Endothelial cell of umbilical vein (primary cell): ENCODE data around the gene AGBL4. TPM values are rescaled to one million over a fixed set of nuclear protein-coding genes. Genes with fewer than 3 reads are reported as not detected.

Experiments used
- BruUV-seq: library from RNA; stranded (reverse); fragments of 400-500 nt; replicated peaks from 2 replicates; lab custom pipeline; 2021; lab: Mats Ljungman, UMichigan
- CTCF ChIA-PET: fragments of 300-600, 350-600 bp; sonication (Branson Sonifier 250); formaldehyde crosslinking; loops from one replicate; lab custom pipeline; 2021; ENCODE audit warnings: antibody characterized with exemption, inconsistent platforms; lab: Charles Lee
- POLR2A ChIA-PET: fragments of 300-600, 350-600 bp; sonication (Branson Sonifier 250); formaldehyde crosslinking; loops from one replicate; lab custom pipeline; 2021; ENCODE audit warnings: antibody characterized with exemption, inconsistent platforms; lab: Charles Lee
- DNase-seq: peaks from one replicate; pipeline ENCODE4 v3.0.0-alpha.2; 2011; ENCODE audit warnings: low read depth, low spot score
- FAIRE-seq: peaks from 2 replicates; lab custom pipeline; 2011; peaks lifted over from hg19 to GRCh38; lab: Jason Lieb, UNC
- H2AFZ ChIP-seq: 2 replicates; pipeline ENCODE4 v1.6.0; 2012; ENCODE audit warnings: low read depth, low read length, control low read depth, inconsistent platforms
- H3K27ac ChIP-seq: 2 replicates; pipeline ENCODE4 v1.5.1; 2011; ENCODE audit warnings: low read depth, mild to moderate bottlenecking, control low read depth, low read length, moderate library complexity; ENCODE audit not compliant: insufficient read depth
- H3K27me3 ChIP-seq, 2 experiments: 2 replicates each; pipeline versions ENCODE4 v1.6.0 to v1.6.1; 2011; ENCODE audit warnings: low read length in 2 of 2, mixed read lengths in 1 of 2; ENCODE audit not compliant: control insufficient read depth in 2 of 2, insufficient read depth in 2 of 2
- H3K36me3 ChIP-seq, 2 experiments: 2 replicates in 1 of 2; 3 replicates in 1 of 2; pipeline ENCODE4 v1.5.1; 2011; ENCODE audit warnings: low read length in 2 of 2, mild to moderate bottlenecking in 1 of 2, moderate library complexity in 1 of 2; ENCODE audit not compliant: control insufficient read depth in 2 of 2, insufficient read depth in 2 of 2; ENCODE audit errors: extremely low read depth in 1 of 2
- H3K4me1 ChIP-seq: 3 replicates; pipeline ENCODE4 v1.5.1; 2011; ENCODE audit warnings: mild to moderate bottlenecking, low read length; ENCODE audit not compliant: control insufficient read depth, insufficient read depth; ENCODE audit errors: extremely low read depth
- H3K4me2 ChIP-seq: 2 replicates; pipeline ENCODE4 v1.6.1; 2011; ENCODE audit warnings: low read length, control low read depth, mixed read lengths; ENCODE audit not compliant: insufficient read depth
- H3K4me3 ChIP-seq, 3 experiments: fragments of 200-600 bp in 1 of 3; sonication (generic), shearing (Covaris generic) in 1 of 3; replicated peaks in 1 of 3; 2 replicates each; pipeline ENCODE4 v1.5.1; 2011 to 2016; ENCODE audit warnings: control low read depth in 3 of 3, low read length in 3 of 3, mild to moderate bottlenecking in 2 of 3, inconsistent platforms in 1 of 3, low read depth in 1 of 3, moderate library complexity in 1 of 3; ENCODE audit not compliant: insufficient read depth in 1 of 3
- H3K79me2 ChIP-seq: 2 replicates; pipeline ENCODE4 v1.6.0; 2012; ENCODE audit warnings: low read length, inconsistent platforms; ENCODE audit not compliant: control insufficient read depth, insufficient read depth
- H3K9ac ChIP-seq: replicated peaks from 2 replicates; pipeline ENCODE3; 2011; ENCODE audit warnings: low read length, control low read depth; ENCODE audit not compliant: insufficient read depth; ENCODE audit errors: extremely low read depth
- H3K9me1 ChIP-seq: replicated peaks from 3 replicates; pipeline ENCODE4 v1.6.0; 2011; ENCODE audit warnings: mild to moderate bottlenecking, low read length; ENCODE audit not compliant: control insufficient read depth, insufficient read depth; ENCODE audit errors: extremely low read depth
- H3K9me3 ChIP-seq: replicated peaks from 2 replicates; pipeline ENCODE4 v1.5.1; 2012; ENCODE audit warnings: low read length, inconsistent platforms; ENCODE audit not compliant: control insufficient read depth, insufficient read depth
- H4K20me1 ChIP-seq: replicated peaks from 2 replicates; pipeline ENCODE3; 2011; ENCODE audit warnings: mild to moderate bottlenecking, low read length; ENCODE audit not compliant: control insufficient read depth, insufficient read depth; ENCODE audit errors: extremely low read depth
- EZH2 ChIP-seq: IDR thresholded peaks from 2 replicates; pipeline ENCODE4 v1.6.1; 2012; ENCODE audit warnings: borderline replicate concordance, low read depth, mild to moderate bottlenecking, moderate library complexity, low read length, inconsistent platforms; ENCODE audit not compliant: severe bottlenecking
- FOS ChIP-seq: IDR thresholded peaks from 2 replicates; pipeline ENCODE4 v1.6.1; 2011; ENCODE audit warnings: mild to moderate bottlenecking, low read length, moderate library complexity, borderline replicate concordance; ENCODE audit not compliant: insufficient read depth
- GATA2 ChIP-seq: IDR thresholded peaks from 2 replicates; pipeline ENCODE4 v1.7.0; 2011; ENCODE audit warnings: low read depth, mild to moderate bottlenecking, moderate library complexity, mixed read lengths, low read length; ENCODE audit not compliant: insufficient read length, insufficient read depth
- JUN ChIP-seq: IDR thresholded peaks from 2 replicates; pipeline ENCODE4 v1.6.1; 2011; ENCODE audit warnings: borderline replicate concordance, low read depth; ENCODE audit not compliant: insufficient read length, insufficient read depth
- MYC ChIP-seq: IDR thresholded peaks from one replicate; pipeline ENCODE4 v1.6.1; 2011; ENCODE audit warnings: mild to moderate bottlenecking, low read depth, low read length
- dilution Hi-C: fragments of 300-500 bp; cut with MboI; formaldehyde crosslinking; loops from one replicate; pipeline ENCODE4 v1.15.0; 2019; ENCODE audit warnings: low sequenced_read_pairs; ENCODE audit not compliant: extremely low pct_ligation_motif_present
- intact Hi-C: fragments of 100-400 bp; cut with micrococcal nuclease; formaldehyde crosslinking; loops from one replicate; pipeline ENCODE4 v1.10.0; 2022
- polyA plus RNA-seq, 4 experiments: library from polyadenylated mRNA; depleted of rRNA in 3 of 4; stranded (reverse) in 3 of 4; unstranded in 1 of 4; fragments of >200 nt; gene quantifications; 2 replicates each; pipeline versions ENCODE4 v1.2.1 to v1.2.3, GENCODE V29; 2011 to 2012; ENCODE audit warnings: missing spikeins in 1 of 4
- total RNA-seq: library from RNA; stranded (reverse); gene quantifications from 2 replicates; pipeline ENCODE4 v1.2.3, GENCODE V29; 2021
- TF ChIP-seq, protein P1 (sequence below): IDR thresholded peaks from 2 replicates; pipeline ENCODE4 v1.6.1; 2011; ENCODE audit not compliant: insufficient read depth, insufficient read length

AGBL4 gene
- total and polyA plus RNA-seq, 2 donors (not counting 3 experiments of a cell fraction or from before 2014, with no cell fraction given), result not detected

DNA sequence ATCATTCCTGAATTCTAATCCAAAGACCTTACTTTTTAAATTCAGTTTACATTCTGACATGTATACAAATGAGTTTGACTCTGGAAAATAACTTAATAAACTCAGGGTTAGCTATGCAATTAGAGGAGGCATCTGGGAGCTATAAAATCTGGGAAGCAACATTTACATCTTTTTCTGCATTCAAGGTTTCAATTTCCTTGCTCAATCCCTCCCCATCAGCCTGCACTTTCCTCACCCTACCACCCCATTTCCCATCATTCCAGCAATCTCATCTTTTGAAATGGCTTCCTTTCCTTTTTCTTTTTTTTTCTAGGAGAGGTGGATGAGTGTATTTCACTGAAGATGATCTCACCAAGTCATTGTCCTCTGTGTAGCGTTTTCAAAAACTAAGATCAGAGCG lies 1181.8 kb downstream of the AGBL4 start:
- Histone ChIP-seq H3K9me3 (no peaks in the 10 kb centered on the region), H3K79me2 (no peaks in the 10 kb centered on the region), H3K36me3 (no peaks in the 10 kb centered on the region), H3K4me1 (no peaks in the 10 kb centered on the region), H3K4me3 (no peak overlapping the region), H2AFZ (no peak overlapping the region), H3K27me3 (no peaks in the 10 kb centered on the region), H4K20me1 (no peaks in the 10 kb centered on the region), H3K27ac (no peak overlapping the region), H3K9me1 (no peaks in the 10 kb centered on the region), H3K9ac (no peak overlapping the region), H3K4me2 (no peak overlapping the region)
- BruUV-seq, result no TSS peak
- dilution Hi-C loops (no loop called here), intact Hi-C loops (no loop called here)
- POLR2A ChIA-PET, result no interaction called here
- FAIRE-seq, result no peak
- CTCF ChIA-PET, result no interaction called here
- TF ChIP-seq, protein P1, sequence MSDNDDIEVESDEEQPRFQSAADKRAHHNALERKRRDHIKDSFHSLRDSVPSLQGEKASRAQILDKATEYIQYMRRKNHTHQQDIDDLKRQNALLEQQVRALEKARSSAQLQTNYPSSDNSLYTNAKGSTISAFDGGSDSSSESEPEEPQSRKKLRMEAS, result no peak
- no peak for TF ChIP-seq GATA2
- TF ChIP-seq EZH2, result no peak
- TF ChIP-seq FOS, result no peak
- TF ChIP-seq JUN, result no peak
- no peak for TF ChIP-seq MYC
- no peak for DNase-seq

DNA sequence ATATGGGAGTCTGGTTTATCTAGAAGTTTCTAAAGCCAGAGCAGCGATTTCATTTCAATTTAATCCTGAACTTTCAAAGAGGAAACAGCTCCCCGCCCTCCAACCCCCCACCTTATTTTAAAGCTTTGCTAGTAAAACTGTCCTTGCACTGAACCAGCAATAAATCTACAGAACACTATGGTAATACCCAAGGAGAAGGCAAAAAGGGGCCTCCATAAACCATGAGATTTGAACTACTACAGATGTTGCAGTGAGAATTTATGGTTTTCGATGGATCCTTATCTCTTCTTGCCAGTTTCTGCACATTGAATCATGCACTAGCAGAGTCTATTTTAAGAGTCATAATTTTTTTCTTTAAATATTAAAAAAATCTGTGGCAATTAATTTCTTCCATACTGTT lies 1182.3 kb downstream of the AGBL4 start:
- dilution Hi-C loops (no loop called here), intact Hi-C loops (no loop called here)
- H4K20me1 ChIP-seq, result no peaks in the 10 kb centered on the region
- H3K9me3 ChIP-seq, result no peaks in the 10 kb centered on the region
- no peaks in the 10 kb centered on the region for H3K79me2 ChIP-seq
- no peaks in the 10 kb centered on the region for H3K36me3 ChIP-seq
- H3K9ac ChIP-seq, result no peak overlapping the region
- H3K27me3 ChIP-seq, result no peaks in the 10 kb centered on the region
- H3K9me1 ChIP-seq, result no peaks in the 10 kb centered on the region
- CTCF ChIA-PET, result no interaction called here
- no TSS peak for BruUV-seq
- DNase-seq (no peak), FAIRE-seq (no peak)
- H2AFZ ChIP-seq, result no peak overlapping the region
- no peak overlapping the region for H3K27ac ChIP-seq
- H3K4me2 ChIP-seq, result no peak overlapping the region
- POLR2A ChIA-PET, result no interaction called here
- H3K4me1 ChIP-seq, result no peaks in the 10 kb centered on the region
- TF ChIP-seq, protein P1, result no peak
- no peak for TF ChIP-seq GATA2
- no peak overlapping the region for H3K4me3 ChIP-seq
